ENCODE data around the gene CCDC138. TPM values are rescaled to one million over a fixed set of nuclear protein-coding genes. Genes with fewer than 3 reads are reported as not detected.
"Not testable (repeated sequence)": the region's sequence is repeated elsewhere in the genome, so short reads cannot be mapped to it uniquely, and the experiment has no call there.

CCDC138 gene, protein sequence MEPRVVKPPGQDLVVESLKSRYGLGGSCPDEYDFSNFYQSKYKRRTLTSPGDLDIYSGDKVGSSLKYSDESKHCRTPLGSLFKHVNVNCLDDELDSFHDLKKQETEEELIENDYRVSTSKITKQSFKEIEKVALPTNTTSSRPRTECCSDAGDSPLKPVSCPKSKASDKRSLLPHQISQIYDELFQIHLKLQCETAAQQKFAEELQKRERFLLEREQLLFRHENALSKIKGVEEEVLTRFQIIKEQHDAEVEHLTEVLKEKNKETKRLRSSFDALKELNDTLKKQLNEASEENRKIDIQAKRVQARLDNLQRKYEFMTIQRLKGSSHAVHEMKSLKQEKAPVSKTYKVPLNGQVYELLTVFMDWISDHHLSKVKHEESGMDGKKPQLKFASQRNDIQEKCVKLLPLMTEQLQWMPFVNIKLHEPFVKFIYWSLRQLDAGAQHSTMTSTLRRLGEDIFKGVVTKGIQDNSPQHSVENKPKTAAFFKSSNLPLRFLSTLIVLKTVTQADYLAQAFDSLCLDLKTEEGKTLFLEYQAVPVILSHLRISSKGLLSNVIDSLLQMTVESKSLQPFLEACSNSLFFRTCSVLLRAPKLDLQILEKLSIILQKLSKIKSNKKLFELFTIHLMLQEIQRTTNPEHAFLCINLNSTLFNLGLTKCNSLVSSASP
- total RNA-seq, result 10 to 100 TPM; 19.4 to 29.3 TPM
- polyA plus RNA-seq (ENCODE audit: insufficient read length in 2 of 2), result 10 to 100 TPM; 13.7 to 15.1 TPM
- long read RNA-seq, donor 1, partial matches to known transcripts, result 0 of 1 reads
- long read RNA-seq, donor 1, other reads (novel, unspliced or antisense), result 0 of 1 reads
- long read RNA-seq, donor 2, partial matches to known transcripts, result 0 of 2 reads
- long read RNA-seq, donor 2, other reads (novel, unspliced or antisense), result 0 of 2 reads
- long read RNA-seq, donor 3, partial matches to known transcripts, result 0 of 1 reads
- long read RNA-seq, donor 3, other reads (novel, unspliced or antisense), result 0 of 1 reads
- long read RNA-seq, donor 4, partial matches to known transcripts, result 0 of 4 reads
- long read RNA-seq, donor 4, other reads (novel, unspliced or antisense), result 0 of 4 reads

DNA sequence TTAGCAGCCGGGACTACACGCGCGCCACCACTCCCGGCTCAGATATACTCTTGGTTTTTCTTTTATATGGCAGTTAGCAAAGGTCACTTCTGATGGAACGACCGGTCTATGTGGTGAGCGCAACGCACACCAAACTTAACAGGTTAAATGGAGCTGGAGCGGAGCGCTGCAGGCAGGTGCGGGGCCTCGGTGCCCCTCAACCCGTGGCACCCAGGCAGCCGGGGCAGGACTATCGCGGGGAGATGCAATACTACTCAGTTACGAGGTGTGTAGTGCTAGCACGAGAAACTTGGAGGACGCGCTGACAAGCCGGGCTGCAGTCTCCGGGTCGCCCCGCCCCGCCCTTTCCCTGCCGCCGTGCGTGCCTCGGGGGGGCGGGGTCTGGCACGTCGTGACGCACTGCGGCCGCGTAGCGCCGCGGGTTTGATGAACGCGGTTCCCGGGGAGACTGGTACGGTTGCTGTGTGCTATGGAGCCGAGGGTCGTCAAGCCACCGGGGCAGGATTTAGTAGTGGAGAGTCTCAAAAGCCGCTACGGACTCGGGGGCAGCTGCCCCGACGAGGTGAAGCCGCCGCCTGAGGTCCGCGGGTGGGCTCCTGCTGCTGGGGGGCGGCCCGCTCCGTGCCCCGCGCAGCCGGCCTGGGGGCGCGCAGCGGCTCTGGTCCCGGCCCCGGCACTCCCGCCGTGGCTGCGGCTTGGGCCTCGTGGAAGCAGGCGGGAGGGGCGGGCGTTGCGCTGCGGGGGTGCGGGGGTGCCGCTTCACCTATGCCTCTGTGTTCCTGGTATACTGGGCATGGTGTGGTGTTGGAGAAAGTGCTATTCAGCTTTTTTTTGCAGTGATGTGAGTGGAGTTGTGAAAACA is at the start of gene CCDC138:
Gene CCDC138 (plus strand): TSS at position 418 of the 862 bp plus-strand sequence. CDS start 52 bp downstream, at position 470.
- Histone ChIP-seq H3K4me1 (ENCODE audit: control insufficient read depth, insufficient read depth, low read length) (peaks cover 2% of the 10 kb centered on the region), H3K4me3 (ENCODE audit: low read depth, low read length) (peak within 1 kb of the TSS; percentile 62), H3K27me3 (ENCODE audit: control insufficient read depth, insufficient read depth, low read length) (no peaks in the 10 kb centered on the region), H3K27ac (ENCODE audit: low read depth, low read length) (peak within 1 kb of the TSS; percentile 76), H3K9me3 (ENCODE audit: control insufficient read depth, insufficient read depth, low read length) (no peaks in the 10 kb centered on the region), H3K36me3 (ENCODE audit: control insufficient read depth, insufficient read depth, low read length) (peaks cover 16% of the 10 kb centered on the region)
- WGBS (ENCODE audit: insufficient coverage), result 0% methylated on average over 77 of the region's 78 CpGs
- peak; percentile 71 to 96 (median 78) for DNase-seq (ENCODE audit: low read depth in 4 of 6, low spot score in 6 of 6)

GRCh38 chr2:108757973-108758372 is 28.6 kb upstream of the CCDC138 start:
- 80% methylated on average over 1 of the region's 9 CpGs for WGBS (ENCODE audit: insufficient coverage)
- H3K36me3 ChIP-seq (ENCODE audit: control insufficient read depth, insufficient read depth, low read length), result not testable (repeated sequence)

GRCh38 chr2:108762618-108763017 is 24.0 kb upstream of the CCDC138 start:
- H3K27me3 ChIP-seq (ENCODE audit: control insufficient read depth, insufficient read depth, low read length); DNase-seq (ENCODE audit: low read depth in 4 of 6, low spot score in 6 of 6); H3K4me1 ChIP-seq (ENCODE audit: control insufficient read depth, insufficient read depth, low read length); H3K36me3 ChIP-seq (ENCODE audit: control insufficient read depth, insufficient read depth, low read length); H3K9me3 ChIP-seq (ENCODE audit: control insufficient read depth, insufficient read depth, low read length); H3K4me3 ChIP-seq (ENCODE audit: low read depth, low read length); H3K27ac ChIP-seq (ENCODE audit: low read depth, low read length): not testable (repeated sequence)

More at GRCh38 chr2:108757973-108758372, 28.6 kb upstream of the CCDC138 start:
- not testable (repeated sequence) for H3K27ac ChIP-seq (ENCODE audit: low read depth, low read length); H3K4me1 ChIP-seq (ENCODE audit: control insufficient read depth, insufficient read depth, low read length); H3K9me3 ChIP-seq (ENCODE audit: control insufficient read depth, insufficient read depth, low read length); H3K4me3 ChIP-seq (ENCODE audit: low read depth, low read length); H3K27me3 ChIP-seq (ENCODE audit: control insufficient read depth, insufficient read depth, low read length); DNase-seq (ENCODE audit: low read depth in 4 of 6, low spot score in 6 of 6)

DNA sequence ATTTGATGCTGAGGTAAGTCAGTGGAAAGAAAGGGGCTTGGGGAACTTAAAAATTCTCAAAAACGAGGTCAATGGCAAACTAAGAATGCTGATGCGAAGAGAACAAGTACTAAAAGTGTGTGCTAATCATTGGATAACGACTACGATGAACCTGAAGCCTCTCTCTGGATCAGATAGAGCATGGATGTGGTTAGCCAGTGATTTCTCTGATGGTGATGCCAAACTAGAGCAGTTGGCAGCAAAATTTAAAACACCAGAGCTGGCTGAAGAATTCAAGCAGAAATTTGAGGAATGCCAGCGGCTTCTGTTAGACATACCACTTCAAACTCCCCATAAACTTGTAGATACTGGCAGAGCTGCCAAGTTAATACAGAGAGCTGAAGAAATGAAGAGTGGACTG is 19.9 kb upstream of the CCDC138 start:
- WGBS (ENCODE audit: insufficient coverage), result 97% methylated on average over 4 of the region's 5 CpGs
- H3K36me3 ChIP-seq (ENCODE audit: control insufficient read depth, insufficient read depth, low read length); H3K4me3 ChIP-seq (ENCODE audit: low read depth, low read length); H3K4me1 ChIP-seq (ENCODE audit: control insufficient read depth, insufficient read depth, low read length); H3K27me3 ChIP-seq (ENCODE audit: control insufficient read depth, insufficient read depth, low read length); H3K9me3 ChIP-seq (ENCODE audit: control insufficient read depth, insufficient read depth, low read length); DNase-seq (ENCODE audit: low read depth in 4 of 6, low spot score in 6 of 6); H3K27ac ChIP-seq (ENCODE audit: low read depth, low read length): not testable (repeated sequence)

- not testable (repeated sequence) for H3K4me3 ChIP-seq (ENCODE audit: low read depth, low read length); H3K27me3 ChIP-seq (ENCODE audit: control insufficient read depth, insufficient read depth, low read length); H3K4me1 ChIP-seq (ENCODE audit: control insufficient read depth, insufficient read depth, low read length); H3K27ac ChIP-seq (ENCODE audit: low read depth, low read length); H3K9me3 ChIP-seq (ENCODE audit: control insufficient read depth, insufficient read depth, low read length); H3K36me3 ChIP-seq (ENCODE audit: control insufficient read depth, insufficient read depth, low read length); DNase-seq (ENCODE audit: low read depth in 4 of 6, low spot score in 6 of 6)
- WGBS (ENCODE audit: insufficient coverage), result no CpG with 5 or more reads among the region's 2 CpGs
Observed at GRCh38 chr2:108767859-108768258, 18.7 kb upstream of the CCDC138 start.

DNA sequence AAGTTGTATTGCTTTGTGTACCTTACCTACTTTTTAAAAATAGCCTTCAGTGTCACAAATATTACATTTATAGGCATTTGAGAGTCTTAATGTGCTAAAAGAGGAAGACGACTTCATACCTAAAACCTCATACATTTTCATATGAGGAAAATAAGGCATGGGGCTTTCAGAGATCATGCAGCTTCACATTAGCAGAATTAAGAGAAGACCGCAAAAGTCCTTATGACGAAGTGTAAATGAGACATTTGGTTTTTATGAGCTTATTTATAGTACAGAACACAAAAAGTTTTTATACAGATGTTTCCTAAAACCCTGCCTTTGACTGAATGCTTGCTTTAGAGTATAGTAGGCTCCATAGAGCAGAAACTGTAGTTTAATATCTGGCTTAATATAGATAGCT is 10.1 kb upstream of the CCDC138 start:
- no peak for DNase-seq (ENCODE audit: low read depth in 4 of 6, low spot score in 6 of 6)
- H3K4me3 ChIP-seq (ENCODE audit: low read depth, low read length), result no peak overlapping the region
- H3K4me1 ChIP-seq (ENCODE audit: control insufficient read depth, insufficient read depth, low read length), result no peaks in the 10 kb centered on the region
- no peak overlapping the region for H3K27ac ChIP-seq (ENCODE audit: low read depth, low read length)
- no peaks in the 10 kb centered on the region for H3K9me3 ChIP-seq (ENCODE audit: control insufficient read depth, insufficient read depth, low read length)
- no CpG with 5 or more reads among the region's 3 CpGs for WGBS (ENCODE audit: insufficient coverage)
- no peaks in the 10 kb centered on the region for H3K27me3 ChIP-seq (ENCODE audit: control insufficient read depth, insufficient read depth, low read length)
- H3K36me3 ChIP-seq (ENCODE audit: control insufficient read depth, insufficient read depth, low read length), result peaks cover 30% of the 10 kb centered on the region

GRCh38 chr2:108778857-108779256 is 7.7 kb upstream of the CCDC138 start:
- no peak for DNase-seq (ENCODE audit: low read depth in 4 of 6, low spot score in 6 of 6)
- 95% methylated on average over 2 of the region's 2 CpGs for WGBS (ENCODE audit: insufficient coverage)
- Histone ChIP-seq H3K27ac (ENCODE audit: low read depth, low read length) (no peak overlapping the region), H3K36me3 (ENCODE audit: control insufficient read depth, insufficient read depth, low read length) (peaks cover 30% of the 10 kb centered on the region), H3K9me3 (ENCODE audit: control insufficient read depth, insufficient read depth, low read length) (no peaks in the 10 kb centered on the region), H3K27me3 (ENCODE audit: control insufficient read depth, insufficient read depth, low read length) (no peaks in the 10 kb centered on the region), H3K4me1 (ENCODE audit: control insufficient read depth, insufficient read depth, low read length) (no peaks in the 10 kb centered on the region), H3K4me3 (ENCODE audit: low read depth, low read length) (no peak overlapping the region)

GRCh38 chr2:108786008-108786353 is 590 bp upstream of the CCDC138 start:
- Histone ChIP-seq H3K4me1 (ENCODE audit: control insufficient read depth, insufficient read depth, low read length) (peaks cover 2% of the 10 kb centered on the region), H3K36me3 (ENCODE audit: control insufficient read depth, insufficient read depth, low read length) (peaks cover 16% of the 10 kb centered on the region), H3K9me3 (ENCODE audit: control insufficient read depth, insufficient read depth, low read length) (no peaks in the 10 kb centered on the region), H3K27me3 (ENCODE audit: control insufficient read depth, insufficient read depth, low read length) (no peaks in the 10 kb centered on the region), H3K4me3 (ENCODE audit: low read depth, low read length) (peak overlapping the region; percentile 62), H3K27ac (ENCODE audit: low read depth, low read length) (peak overlapping the region; percentile 76)
- 0% methylated on average over 1 of the region's 1 CpG for WGBS (ENCODE audit: insufficient coverage)
- no peak for DNase-seq (ENCODE audit: low read depth in 4 of 6, low spot score in 6 of 6)

DNA sequence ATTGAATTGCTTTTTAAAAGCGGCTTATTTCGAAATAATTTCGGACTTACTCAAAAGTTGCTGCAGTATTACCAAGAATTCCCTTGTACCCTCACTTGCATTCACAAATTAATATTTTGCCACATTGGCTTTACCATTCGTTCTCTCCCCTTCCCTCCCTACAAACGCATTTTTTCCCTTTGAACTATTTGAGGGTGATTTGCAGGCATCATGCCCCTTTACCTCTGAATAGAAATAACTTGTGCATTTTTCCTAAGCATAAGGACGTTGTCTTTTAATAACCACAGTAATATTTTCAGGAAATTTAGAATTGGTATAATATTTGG is 608 bp downstream of the CCDC138 start:
- peaks cover 14% of the 10 kb centered on the region for H3K36me3 ChIP-seq (ENCODE audit: control insufficient read depth, insufficient read depth, low read length)
- no peaks in the 10 kb centered on the region for H3K9me3 ChIP-seq (ENCODE audit: control insufficient read depth, insufficient read depth, low read length)
- H3K4me3 ChIP-seq (ENCODE audit: low read depth, low read length), result peak overlapping the region; percentile 62
- peaks cover 2% of the 10 kb centered on the region for H3K4me1 ChIP-seq (ENCODE audit: control insufficient read depth, insufficient read depth, low read length)
- peak in 2 of 6 donors; percentile 0 to 10 for DNase-seq (ENCODE audit: low read depth in 4 of 6, low spot score in 6 of 6)
- no peak overlapping the region for H3K27ac ChIP-seq (ENCODE audit: low read depth, low read length)
- no peaks in the 10 kb centered on the region for H3K27me3 ChIP-seq (ENCODE audit: control insufficient read depth, insufficient read depth, low read length)
- 0% methylated on average over 3 of the region's 6 CpGs for WGBS (ENCODE audit: insufficient coverage)

Measured in spinal cord (tissue), 10 donors.